RWPE1 (cell line): ENCODE data around the gene KCNMA1.

Experiments used
- CTCF ChIA-PET: fragments of 350-600 bp; sonication (Branson Sonifier 250); formaldehyde crosslinking; extraction: SDS; loops from one replicate; lab custom pipeline; 2021; lab: Yijun Ruan, JAX
- POLR2A ChIA-PET: fragments of 400-600 bp; formaldehyde crosslinking; extraction: SDS; loops from one replicate; lab custom pipeline; 2020; ENCODE audit warnings: antibody characterized with exemption; ENCODE audit not compliant: low non-redundant PET; lab: Yijun Ruan, JAX
- DNase-seq: peaks from one replicate; pipeline ENCODE4 v3.0.0; 2012; ENCODE audit warnings: low spot score
- H3K27ac ChIP-seq: fragments of 450-650 bp; 2 replicates; pipeline ENCODE4 v1.5.1; 2017
- TF ChIP-seq, protein P1 (sequence below): fragments of 450-650 bp; conservative IDR thresholded peaks from 2 replicates; pipeline ENCODE4 v1.5.1; 2017; ENCODE audit warnings: low read depth, mild to moderate bottlenecking

The KCNMA1 gene

DNA sequence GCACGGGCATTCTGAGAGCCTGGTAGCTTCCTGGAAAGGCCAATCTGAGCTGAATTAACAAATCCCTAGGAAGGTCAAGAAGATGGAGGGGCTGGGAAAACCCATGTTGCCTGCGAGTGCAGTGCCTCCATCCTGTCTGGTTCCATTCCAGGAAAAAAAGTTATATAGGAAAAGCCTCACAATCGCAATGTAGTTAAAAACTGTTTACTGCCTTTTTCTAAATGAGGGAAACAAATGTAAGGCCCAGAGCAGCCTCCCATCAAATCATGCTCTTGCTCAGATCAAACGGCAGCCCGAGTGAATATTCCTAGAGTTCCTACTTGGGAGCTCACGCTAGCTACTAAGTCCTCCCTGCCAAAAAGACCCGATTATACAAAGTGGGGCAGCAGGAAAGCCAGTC, 179.9 kb downstream of the KCNMA1 start:
- ChIA-PET POLR2A (no interaction called here), CTCF (no interaction called here)
- TF ChIP-seq, protein P1, sequence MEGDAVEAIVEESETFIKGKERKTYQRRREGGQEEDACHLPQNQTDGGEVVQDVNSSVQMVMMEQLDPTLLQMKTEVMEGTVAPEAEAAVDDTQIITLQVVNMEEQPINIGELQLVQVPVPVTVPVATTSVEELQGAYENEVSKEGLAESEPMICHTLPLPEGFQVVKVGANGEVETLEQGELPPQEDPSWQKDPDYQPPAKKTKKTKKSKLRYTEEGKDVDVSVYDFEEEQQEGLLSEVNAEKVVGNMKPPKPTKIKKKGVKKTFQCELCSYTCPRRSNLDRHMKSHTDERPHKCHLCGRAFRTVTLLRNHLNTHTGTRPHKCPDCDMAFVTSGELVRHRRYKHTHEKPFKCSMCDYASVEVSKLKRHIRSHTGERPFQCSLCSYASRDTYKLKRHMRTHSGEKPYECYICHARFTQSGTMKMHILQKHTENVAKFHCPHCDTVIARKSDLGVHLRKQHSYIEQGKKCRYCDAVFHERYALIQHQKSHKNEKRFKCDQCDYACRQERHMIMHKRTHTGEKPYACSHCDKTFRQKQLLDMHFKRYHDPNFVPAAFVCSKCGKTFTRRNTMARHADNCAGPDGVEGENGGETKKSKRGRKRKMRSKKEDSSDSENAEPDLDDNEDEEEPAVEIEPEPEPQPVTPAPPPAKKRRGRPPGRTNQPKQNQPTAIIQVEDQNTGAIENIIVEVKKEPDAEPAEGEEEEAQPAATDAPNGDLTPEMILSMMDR, result no peak
- no peak overlapping the region for H3K27ac ChIP-seq
- no peak for DNase-seq

DNA sequence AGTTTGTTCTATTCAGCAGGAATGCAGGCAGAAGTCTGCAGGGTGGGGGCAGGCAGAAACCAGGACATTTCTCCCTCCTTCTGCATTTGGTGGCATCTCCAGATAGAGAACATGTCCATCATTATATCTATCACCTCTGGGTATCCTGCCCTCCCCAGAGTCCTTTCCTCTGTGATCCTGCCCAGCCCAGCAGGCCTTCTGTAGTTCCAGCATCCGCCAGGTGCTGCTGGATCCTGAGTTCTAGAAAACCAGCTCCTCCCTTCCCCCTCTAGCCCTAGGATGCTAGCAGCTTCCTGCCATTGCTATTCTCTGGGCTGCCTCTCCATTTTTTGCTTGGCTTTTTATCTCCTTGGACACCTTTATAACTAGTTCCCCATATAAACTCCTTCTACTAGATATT, 180.3 kb downstream of the KCNMA1 start:
- no peak overlapping the region for H3K27ac ChIP-seq
- POLR2A ChIA-PET, result no interaction called here
- no peak for DNase-seq
- TF ChIP-seq, protein P1, result no peak
- CTCF ChIA-PET, result no interaction called here

DNA sequence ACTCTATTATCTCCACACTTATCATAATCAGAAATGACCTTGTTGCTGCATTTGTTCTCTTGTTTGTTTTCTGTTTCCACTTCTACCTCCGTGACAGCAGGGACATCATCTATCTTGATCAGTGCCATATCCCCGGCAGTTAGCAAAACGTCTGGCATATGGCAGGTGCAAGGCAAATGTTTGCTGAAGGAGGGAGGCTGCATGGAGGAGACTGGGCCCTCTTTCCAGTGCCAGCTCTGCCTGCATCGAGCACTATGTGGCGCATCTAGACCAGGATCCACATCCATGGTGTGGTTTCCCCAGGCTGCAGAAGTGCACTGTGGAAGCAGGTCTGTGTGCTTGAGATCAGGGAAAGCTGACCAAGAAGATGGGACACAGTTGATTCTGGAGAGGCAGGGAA, 181.2 kb downstream of the KCNMA1 start:
- CTCF ChIA-PET, result interaction anchor here (0.6 kb wide), 2 partner anchors 376 to 1519 kb away, joined by 3 to 4 read pairs; no protein-coding TSS in a partner anchor
- POLR2A ChIA-PET, result no interaction called here
- TF ChIP-seq, protein P1, result no peak
- H3K27ac ChIP-seq, result no peak overlapping the region
- DNase-seq, result no peak

DNA sequence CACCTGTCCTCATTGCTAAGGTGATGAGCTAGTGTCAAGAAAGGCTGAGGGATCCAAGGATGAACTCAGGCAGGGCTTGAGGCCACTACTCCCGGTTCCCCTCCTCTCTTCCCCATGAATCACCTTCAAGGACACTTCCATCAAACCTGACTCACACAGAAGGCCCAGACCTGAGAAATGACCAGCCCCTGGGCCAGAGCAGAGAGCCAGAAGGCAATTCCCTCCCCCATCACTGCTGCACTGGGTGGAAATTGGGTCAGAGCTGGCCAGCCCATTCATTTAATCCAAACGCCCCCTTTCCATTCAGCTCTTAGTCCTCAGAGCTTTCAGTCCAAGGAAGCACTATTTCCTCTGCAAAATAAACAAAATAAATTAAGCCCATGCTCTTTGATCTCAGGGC, 182.0 kb downstream of the KCNMA1 start:
- ChIA-PET POLR2A (no interaction called here), CTCF (no interaction called here)
- DNase-seq, result no peak
- TF ChIP-seq, protein P1, result no peak
- no peak overlapping the region for H3K27ac ChIP-seq

DNA sequence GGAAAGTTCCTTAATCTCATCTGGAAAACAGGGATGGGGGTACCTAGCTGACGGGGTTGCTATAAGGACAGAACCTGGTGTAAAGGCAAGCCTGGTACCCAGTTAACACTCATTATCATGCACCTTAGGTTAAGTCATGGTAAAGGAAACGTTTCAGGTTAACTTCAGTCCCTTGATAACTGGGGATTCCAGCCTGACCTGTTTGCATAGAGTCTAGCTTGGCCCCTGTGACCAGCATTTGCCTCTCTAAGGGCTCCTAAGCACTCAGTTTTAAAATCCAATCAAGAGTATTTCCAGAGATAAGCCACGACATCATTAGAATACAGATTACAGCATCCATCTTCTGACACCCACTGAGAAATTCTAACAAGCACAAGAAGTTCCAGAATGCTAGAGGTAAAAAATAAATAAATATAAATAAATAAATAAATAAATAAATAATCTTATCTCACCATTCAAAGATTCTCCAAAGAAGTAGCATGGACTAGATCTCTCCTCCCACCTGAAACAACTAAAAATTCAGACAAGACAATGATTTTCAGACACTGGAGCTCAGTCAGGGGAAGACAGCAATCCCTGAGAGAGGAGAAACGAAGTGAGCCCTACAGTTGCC, 184.6 kb downstream of the KCNMA1 start:
- no peak overlapping the region for H3K27ac ChIP-seq
- TF ChIP-seq, protein P1, result no peak
- no peak for DNase-seq
- ChIA-PET CTCF (no interaction called here), POLR2A (no interaction called here)

DNA sequence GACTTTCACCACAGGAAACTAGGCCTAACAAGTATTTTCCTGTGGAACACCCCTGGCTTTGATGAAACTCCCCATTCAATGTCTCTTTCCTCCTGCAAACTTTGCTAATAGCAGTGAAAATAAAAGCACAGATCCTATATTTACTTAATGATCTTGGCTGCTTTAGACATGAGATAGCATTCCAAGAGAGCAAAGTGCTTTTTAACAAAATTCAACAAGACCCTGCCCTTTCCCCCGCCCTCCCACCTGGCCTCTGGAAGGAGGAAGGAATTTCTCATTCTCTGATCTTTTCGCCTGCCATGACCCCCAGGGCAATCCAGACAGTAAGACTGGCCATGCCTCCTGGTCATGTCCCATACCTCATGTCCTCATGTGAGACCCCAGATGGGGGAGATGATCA, 185.7 kb downstream of the KCNMA1 start:
- POLR2A ChIA-PET, result no interaction called here
- TF ChIP-seq, protein P1, result no peak
- CTCF ChIA-PET, result interaction anchor here (0.7 kb wide), 1 partner anchor 82 kb away, joined by 3 read pairs; no protein-coding TSS in a partner anchor

More for the DNA sequence above, 185.7 kb downstream of the KCNMA1 start:
- H3K27ac ChIP-seq, result no peak overlapping the region
- DNase-seq, result no peak
